GM18502 (cell line): ENCODE measurements around the gene SYT8.
"Not testable (repeated sequence)": the region's sequence is repeated elsewhere in the genome, so short reads cannot be mapped to it uniquely, and the experiment has no call there.

ENCODE experiments used
- ATAC-seq: cut with Tn5 transposase; IDR thresholded peaks from one replicate; pipeline ENCODE4 v1.9.1; 2021; ENCODE audit warnings: mild to moderate bottlenecking; ENCODE audit not compliant: unreplicated experiment, poor library complexity

The SYT8 gene

DNA sequence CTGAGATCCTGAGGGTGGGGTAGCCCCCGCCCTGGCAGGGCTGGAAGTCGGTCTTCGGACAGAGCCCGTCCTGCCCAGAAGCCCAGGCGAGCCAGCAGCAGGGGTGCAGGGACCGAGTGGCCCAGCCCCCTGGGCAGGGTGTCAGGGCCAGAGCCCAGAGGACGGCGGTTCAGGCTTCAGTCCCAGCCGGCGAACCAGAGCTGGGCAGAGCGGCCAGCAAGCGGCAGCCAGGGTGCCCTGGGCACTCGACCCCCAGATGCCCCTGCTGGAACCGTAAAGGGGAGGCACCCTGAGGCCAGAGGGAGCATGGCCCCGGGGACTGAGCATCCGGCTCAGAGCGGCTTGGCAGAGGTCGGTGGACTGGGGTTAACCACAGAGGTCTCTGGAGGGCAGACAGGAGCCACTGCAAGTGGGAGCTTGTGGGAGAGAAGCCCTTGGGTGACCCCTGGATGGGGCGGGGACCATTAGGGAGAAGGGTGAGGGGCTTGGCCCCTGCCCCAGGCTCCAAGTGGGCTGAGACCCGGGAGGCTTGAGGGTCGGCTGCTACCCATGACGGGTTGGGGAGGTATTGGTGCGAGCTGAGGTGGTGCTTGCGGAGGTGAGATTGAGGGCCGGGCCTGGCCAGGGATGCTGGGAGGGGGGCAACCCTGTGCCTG, 34.0 kb downstream of the SYT8 start:
- ATAC-seq: no peak

DNA sequence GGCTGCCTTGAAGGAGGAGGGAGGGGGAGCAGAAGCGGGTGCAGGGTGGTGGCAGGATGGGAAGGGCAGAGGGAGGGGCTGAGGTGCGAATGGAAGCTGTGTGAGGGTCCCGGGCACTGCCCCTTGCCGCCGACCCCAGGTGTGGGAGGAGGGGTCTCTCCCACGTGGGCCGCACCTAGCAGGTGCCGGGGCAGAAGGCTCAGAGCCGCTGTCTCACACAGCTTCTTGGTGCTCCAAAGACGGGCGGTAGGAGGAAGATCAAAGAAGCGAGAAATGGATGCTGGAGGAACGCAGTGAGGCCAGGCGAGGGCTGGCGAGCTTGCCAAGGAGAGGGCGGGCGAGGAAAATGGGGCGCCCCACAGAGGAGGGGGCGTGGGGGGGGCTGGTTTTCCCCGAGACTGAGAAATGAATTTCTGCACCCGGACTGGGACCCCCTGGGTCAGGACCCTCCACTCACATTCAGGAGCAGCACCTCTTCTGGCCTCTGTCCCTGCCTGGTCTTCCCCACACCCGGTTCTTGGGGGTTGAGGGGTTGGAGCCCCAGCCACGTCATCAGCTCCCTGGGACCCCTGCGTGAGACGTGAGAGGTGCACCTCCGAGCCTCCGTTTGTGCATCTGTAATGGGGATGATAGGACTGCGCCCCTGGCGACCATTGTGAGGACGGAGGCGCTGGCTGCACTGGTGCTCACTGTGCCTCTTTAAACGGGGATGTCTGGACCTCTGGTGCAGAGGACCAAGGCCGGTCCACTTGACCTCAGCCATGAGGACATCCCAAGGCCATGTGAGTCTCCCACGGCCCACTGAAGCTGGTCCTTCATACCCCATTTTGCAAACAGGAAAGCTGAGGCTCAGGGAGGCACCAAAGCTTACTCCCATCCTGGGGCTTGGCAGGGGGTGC, 34.9 kb downstream of the SYT8 start:
- no peak for ATAC-seq

DNA sequence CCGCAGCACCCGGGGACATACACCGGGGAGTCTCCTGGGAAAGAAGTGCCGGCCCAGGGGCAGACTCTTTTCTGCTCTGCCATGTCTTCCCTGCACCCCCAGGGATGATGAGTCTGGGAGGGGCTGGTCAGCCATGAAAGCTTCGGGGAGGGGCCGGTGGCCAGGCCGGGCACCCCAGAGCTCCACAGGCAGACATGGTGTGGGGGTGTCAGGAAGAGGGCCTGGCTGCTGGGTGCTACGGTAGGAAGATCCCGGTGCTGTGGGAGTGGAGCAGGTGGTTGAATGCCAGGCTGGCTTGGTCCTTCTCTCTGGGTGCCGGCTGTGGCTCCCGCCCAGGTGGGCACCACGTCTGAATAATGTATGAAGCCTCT, 35.5 kb downstream of the SYT8 start:
- no peak for ATAC-seq

DNA sequence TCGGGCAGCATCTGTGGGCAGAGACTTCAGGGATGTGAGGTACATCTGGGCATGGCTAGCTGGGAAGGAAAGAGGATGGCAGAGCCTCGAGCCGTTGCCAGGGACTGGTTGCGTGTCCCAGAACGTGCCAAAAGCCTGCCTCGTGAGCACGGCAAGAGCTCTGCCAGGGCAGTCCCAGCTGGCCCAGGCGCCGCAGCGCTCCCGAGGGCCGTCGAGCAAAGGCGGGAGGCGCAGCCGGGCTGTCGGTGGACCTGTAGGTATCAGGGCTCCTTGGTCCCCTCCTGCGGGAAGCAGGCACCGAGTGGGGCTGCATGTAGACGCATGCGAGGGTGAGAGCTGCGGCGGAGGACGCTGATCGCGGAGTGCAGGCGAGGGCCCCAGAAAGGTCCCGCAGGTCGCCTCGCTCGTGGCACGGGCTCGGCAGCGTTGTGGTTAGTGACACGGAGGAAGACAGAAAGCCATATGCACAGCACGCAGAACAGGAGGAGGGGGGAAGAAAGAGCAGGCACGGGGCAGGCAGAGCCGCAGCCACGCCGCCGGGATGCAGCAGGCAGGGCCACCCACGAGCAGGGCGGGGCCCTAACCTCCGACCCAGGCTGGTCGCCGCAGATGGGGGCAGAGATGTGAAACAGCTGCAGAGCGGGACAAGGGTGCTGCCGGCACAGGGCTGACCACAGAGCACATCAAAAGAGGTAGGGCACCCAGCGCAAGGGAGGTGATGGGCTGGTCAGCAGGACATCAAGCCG, 36.1 kb downstream of the SYT8 start:
- no peak for ATAC-seq

DNA sequence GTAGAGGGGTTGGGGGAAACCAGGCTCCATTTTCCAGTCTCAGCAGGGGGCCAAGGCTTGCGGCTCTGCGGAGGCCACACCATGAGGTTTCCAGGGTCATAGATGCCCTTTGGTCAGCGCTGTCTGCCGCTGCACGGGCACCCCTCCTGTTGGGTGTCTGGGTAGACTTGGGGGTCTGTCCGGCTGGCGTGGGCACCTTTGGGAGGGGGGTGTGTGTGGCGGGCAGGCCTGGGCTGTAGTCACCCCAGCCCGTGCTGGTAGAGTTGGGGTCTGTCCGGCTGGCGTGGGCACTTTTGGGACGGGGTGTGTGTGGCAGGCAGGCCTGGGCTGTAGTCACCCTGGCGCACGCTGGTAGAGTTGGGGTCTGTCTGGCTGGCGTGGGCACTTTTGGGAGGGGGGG, 36.7 kb downstream of the SYT8 start:
- ATAC-seq: no peak

- ATAC-seq: no peak
These were observed 37.6 kb downstream of the SYT8 start for GRCh38 chr11:1872267-1872985.

GRCh38 chr11:1873048-1873812, 38.4 kb downstream of the SYT8 start:
- ATAC-seq: no peak

DNA sequence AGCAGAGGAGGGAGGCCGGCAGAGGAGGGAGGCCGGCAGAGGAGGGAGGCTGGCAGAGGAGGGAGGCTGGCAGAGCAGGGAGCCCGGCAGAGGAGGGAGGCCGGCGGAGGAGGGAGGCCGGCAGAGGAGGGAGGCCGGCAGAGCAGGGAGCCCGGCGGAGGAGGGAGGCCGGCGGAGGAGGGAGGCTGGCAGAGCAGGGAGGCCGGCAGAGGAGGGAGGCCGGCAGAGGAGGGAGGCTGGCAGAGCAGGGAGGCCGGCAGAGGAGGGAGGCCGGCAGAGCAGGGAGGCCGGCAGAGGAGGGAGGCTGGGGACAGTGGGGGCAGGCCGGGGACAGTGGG, 39.0 kb downstream of the SYT8 start:
- ATAC-seq: not testable (repeated sequence)

DNA sequence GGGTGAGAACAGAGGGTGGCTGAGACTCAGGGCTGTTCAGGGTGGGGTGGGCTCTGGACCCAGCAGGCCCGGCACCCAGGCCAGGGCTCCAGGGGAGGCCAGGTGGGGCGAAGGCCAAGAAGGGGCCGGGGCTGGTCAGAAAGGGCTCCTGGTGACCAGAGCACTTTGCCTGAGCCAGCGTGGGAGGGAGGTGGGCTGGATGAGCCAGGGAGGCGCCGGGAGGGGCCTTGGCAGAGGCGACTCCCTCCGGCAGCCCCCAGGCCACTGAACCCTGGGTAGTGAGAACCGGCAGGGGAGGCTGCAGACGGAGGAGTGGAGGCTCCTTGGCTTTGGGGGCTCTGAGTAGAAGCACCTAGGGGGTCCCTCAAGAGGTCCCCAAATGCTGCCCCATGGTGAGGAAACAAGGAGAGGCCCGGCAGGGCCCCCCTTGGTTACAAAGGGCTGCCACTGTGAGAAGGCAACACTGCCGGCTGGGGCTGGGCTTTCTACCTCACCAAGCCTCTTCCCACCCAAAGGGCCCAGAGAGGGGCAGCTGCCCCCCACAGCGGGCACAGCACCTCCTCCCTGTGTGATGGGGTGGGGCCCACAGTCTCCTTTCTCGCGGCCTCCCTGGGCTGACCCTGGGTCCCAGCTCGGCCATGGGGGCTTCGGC, 39.8 kb downstream of the SYT8 start:
- not testable (repeated sequence) for ATAC-seq

- ATAC-seq: no peak
These were observed 40.5 kb downstream of the SYT8 start for GRCh38 chr11:1875093-1875850.

DNA sequence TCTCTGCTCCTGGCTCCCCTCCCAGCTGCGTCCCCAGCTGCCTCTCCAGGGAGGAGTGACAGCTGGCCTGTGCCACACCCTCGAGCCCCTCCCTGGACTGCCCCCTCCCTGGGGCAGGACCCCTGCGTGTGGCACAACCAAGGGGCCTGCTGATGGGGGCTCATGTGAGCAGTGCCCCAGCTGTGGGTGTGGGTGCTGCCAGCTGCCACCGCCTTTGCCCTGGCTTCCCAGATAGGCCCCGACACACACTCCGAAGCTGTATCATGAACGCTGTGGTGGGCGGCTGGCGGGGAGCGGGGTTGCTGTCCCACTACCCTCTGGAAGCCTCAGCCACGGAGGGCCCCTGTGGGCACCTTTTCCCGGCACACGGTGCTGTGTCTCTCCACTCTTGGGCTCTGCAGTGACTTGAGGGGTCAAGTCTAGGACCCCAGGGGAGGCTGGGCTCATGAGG, 41.1 kb downstream of the SYT8 start:
- ATAC-seq: not testable (repeated sequence)

GRCh38 chr11:1876361-1877063, 41.7 kb downstream of the SYT8 start:
- ATAC-seq: no peak

GRCh38 chr11:1877211-1878136, 42.7 kb downstream of the SYT8 start:
- no peak for ATAC-seq

- no peak for ATAC-seq
These were observed 43.6 kb downstream of the SYT8 start for GRCh38 chr11:1878137-1879031.

DNA sequence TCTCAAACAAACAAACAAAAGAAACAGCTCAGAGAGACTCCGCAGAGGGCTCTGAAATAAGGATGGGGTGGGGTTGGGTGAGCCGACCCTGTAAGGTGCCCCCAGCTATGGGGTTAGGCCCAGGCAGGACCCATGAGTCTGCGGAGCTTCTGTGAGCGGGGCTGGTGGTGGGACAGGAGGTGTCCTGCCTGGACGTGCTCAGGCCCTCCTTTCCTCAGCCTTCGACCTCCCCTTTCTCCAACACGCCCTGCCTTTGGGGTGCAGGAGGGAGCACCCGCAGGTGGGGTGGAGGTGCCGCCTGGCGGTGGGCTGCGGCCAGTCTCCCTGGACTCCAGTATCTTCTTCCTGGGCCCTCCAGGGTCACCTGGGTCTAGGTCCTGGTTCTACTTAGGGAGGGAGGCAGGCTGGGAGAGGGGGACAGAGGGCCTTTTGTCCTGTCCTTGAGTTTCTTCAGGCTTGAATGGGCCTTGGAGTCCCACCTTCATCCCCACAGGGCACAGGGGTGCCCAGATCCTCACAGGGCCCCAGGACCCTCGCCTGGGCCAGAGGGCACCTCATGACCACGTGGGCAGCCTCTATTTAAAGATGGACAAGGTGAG, 44.7 kb downstream of the SYT8 start:
- no peak for ATAC-seq
